ENCODE results near the gene UBTD2.

UBTD2 gene

DNA sequence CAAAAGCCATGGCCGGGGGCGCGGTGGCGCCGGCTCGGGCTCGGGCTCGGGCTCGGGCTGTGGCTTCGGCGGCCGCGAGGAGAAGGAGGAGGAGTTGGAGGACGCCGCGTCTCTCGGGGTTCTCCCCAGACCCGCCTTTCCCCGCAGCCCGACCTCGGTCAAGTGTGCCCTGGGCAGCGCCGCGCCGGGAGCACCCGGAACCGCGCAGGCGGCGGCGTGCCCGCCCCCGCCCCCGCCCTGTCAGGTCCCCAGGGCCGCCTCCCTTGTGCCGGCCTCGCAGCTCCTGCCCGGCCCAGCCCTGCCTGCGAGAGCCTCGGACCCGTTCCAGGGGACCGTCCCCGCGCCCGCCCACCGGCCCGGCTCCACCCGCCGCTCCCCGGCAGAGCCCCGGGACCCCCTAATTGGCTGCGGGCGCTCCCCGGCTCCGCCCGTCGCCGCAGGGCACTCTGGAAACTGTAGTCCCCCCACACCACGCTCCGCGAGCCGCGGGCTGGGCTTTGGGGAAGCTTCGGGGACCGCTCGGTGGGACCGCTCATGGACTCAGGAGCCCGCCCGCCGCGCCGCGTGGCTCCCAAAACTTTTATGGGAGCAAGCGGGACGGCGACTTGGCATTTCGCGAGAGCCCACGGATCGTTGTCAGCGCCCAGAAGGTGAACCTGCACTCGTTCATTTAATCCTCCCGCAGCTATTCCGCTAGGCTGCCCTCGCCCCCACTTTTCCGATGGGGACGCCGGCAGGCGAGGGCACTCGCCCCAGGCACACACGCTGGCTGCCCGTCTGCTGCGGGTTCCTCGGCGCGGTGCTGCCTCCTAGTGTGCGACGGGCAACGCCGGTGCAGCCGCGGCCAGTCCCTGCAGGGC lies 95.3 kb downstream of the UBTD2 start, which contains the start of gene STK10:
STK10 (minus strand) TSS at position 192 of the 860 bp plus-strand sequence; CDS start at position 10, 182 bp downstream.
- TF ChIP-seq, protein P1, sequence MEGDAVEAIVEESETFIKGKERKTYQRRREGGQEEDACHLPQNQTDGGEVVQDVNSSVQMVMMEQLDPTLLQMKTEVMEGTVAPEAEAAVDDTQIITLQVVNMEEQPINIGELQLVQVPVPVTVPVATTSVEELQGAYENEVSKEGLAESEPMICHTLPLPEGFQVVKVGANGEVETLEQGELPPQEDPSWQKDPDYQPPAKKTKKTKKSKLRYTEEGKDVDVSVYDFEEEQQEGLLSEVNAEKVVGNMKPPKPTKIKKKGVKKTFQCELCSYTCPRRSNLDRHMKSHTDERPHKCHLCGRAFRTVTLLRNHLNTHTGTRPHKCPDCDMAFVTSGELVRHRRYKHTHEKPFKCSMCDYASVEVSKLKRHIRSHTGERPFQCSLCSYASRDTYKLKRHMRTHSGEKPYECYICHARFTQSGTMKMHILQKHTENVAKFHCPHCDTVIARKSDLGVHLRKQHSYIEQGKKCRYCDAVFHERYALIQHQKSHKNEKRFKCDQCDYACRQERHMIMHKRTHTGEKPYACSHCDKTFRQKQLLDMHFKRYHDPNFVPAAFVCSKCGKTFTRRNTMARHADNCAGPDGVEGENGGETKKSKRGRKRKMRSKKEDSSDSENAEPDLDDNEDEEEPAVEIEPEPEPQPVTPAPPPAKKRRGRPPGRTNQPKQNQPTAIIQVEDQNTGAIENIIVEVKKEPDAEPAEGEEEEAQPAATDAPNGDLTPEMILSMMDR (IDR thresholded peaks at IDR 0.05; ENCODE audit: low read depth, low read length), result peak; percentile 69
- peak within 1 kb of the TSS; percentile 96 to 97 for H3K4me3 ChIP-seq (replicated peaks in 1 of 2; ENCODE audit: low read depth in 2 of 2, low read length in 2 of 2)
- DNase-seq (ENCODE audit: low read depth in 2 of 2), result peak; percentile 88 to 97

DNA sequence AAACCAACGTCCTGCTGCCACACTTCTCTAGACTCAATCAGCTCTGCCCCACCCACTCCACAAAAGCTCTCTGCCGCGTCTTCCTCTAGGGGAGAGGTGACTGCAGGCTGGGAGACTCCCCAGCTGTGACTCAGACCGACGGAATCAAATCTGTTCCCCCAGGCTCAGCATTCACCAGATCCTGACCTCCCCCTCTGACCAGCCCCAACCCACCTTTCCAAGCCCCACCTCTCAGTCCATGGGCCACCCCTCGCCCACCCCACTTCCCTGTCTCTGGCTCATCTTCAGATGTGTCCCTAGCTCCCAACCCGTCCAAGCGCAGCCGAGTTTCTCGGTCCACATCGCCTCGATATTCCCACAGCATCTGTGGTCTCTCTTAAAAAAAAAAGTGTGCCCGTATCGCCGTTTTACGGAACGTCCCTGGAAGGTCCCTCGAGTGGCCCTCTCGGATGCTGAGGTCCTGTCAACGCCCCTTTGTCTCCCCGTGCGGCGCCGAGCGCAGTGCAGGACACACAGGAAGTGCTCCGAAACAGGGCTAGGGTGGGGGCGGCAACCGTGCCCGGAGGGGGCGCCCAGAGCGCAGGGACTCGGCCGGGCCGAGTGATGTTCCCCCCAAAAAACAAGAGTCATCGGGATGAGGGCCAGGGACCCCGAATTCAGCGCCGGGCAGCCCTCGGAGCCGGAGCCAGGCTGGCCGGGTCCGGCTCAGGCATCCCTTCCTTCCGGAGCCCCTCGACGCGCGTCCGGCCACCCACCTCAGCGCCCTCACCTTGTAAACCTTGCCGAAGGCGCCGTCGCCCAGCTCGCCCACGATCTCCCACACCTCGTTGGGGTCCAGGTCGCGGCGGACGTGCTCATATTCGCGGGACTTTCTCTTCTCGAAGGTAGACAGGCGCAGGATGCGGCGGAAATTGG lies 96.2 kb downstream of the UBTD2 start:
- peak; percentile 71 to 80 for DNase-seq (ENCODE audit: low read depth in 2 of 2)
- TF ChIP-seq, protein P1 (IDR thresholded peaks at IDR 0.05; ENCODE audit: low read depth, low read length), result peak; percentile 3
- peak overlapping the region; percentile 96 to 97 for H3K4me3 ChIP-seq (replicated peaks in 1 of 2; ENCODE audit: low read depth in 2 of 2, low read length in 2 of 2)

- DNase-seq (ENCODE audit: low read depth in 2 of 2), result no peak
- TF ChIP-seq, protein P1 (IDR thresholded peaks at IDR 0.05; ENCODE audit: low read depth, low read length), result no peak
- peak overlapping the region; percentile 96 to 97 for H3K4me3 ChIP-seq (replicated peaks in 1 of 2; ENCODE audit: low read depth in 2 of 2, low read length in 2 of 2)
These were observed 97.4 kb downstream of the UBTD2 start for GRCh38 chr5:172186114-172186695.

- DNase-seq (ENCODE audit: low read depth in 2 of 2), result no peak
- TF ChIP-seq, protein P1 (IDR thresholded peaks at IDR 0.05; ENCODE audit: low read depth, low read length), result no peak
- no peak overlapping the region for H3K4me3 ChIP-seq (replicated peaks in 1 of 2; ENCODE audit: low read depth in 2 of 2, low read length in 2 of 2)
These were observed 98.5 kb downstream of the UBTD2 start for GRCh38 chr5:172185096-172185461.

- no peak for DNase-seq (ENCODE audit: low read depth in 2 of 2)
- TF ChIP-seq, protein P1 (IDR thresholded peaks at IDR 0.05; ENCODE audit: low read depth, low read length), result no peak
- no peak overlapping the region for H3K4me3 ChIP-seq (replicated peaks in 1 of 2; ENCODE audit: low read depth in 2 of 2, low read length in 2 of 2)
These were observed 99.7 kb downstream of the UBTD2 start for GRCh38 chr5:172183881-172184280.

- DNase-seq (ENCODE audit: low read depth in 2 of 2), result no peak
- TF ChIP-seq, protein P1 (IDR thresholded peaks at IDR 0.05; ENCODE audit: low read depth, low read length), result no peak
- no peak overlapping the region for H3K4me3 ChIP-seq (replicated peaks in 1 of 2; ENCODE audit: low read depth in 2 of 2, low read length in 2 of 2)
These were observed 101.3 kb downstream of the UBTD2 start for GRCh38 chr5:172182291-172182690.

All from cardiac fibroblast (primary cell).